ENCODE data around the gene EDAR.

The EDAR gene

DNA sequence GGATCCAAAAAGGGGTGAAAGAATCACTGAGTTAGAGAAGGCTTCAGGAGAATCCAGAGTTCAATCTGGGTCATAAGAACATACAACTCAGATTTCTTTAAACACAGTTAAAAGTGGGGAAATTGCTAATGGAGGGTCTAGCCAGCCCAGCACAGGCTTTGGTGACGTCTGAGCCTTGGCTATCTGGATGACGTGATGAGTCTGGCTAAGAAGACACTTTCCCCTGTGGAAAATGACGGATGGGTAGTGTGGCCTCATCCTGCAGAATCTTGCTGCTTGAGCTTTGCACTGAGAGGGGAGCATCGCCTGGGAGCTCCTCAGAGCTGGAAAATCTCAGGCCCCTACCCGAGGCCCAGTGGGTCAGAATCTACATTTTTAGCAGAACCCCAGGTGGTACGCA is 19.2 kb downstream of the EDAR start:
- no peak for DNase-seq (ENCODE audit: low read depth in 2 of 2, low spot score in 1 of 2)

DNA sequence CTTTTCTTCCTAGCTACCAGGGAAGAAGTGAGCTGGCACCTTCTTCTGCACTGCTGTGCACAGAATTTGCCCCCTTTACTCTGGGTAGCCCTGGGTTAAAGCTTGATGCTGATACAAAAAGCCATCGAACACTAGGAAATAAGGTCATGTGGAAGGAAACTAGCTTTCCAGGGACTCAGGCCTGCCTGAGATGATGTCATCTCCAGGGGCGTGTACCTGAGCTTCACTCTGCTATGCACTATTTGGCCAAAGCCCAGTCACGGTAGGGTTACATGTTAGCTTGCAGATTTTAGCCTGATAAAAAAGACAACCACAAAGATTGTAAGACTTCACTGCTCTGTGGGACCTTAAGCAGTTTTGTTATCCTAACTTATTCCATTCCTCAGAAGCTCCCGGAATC is 20.4 kb downstream of the EDAR start:
- DNase-seq (ENCODE audit: low read depth in 2 of 2, low spot score in 1 of 2) = no peak

DNA sequence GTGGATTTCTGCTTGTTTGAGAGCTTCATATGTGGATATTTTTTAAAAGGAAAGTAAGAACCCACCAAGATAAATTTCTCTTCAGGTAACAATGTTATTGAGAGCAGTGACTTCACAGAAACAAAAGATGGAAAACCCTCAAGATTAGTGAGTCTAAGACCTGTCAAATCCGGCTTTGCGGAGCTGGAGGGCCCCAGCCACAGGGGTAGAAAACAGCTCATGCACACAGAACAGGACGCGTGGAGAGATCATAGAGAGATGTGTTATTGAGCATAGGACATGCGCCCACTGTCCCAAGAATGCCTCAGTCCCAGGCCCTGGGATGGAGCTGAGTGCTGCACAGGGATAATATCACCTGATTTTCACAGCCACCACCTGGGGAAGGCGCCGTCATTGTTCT is 21.3 kb downstream of the EDAR start:
- DNase-seq (ENCODE audit: low read depth in 2 of 2, low spot score in 1 of 2) = no peak

GRCh38 chr2:108965540-108966289 is 23.3 kb downstream of the EDAR start:
- DNase-seq (ENCODE audit: low read depth in 2 of 2, low spot score in 1 of 2) = no peak

DNA sequence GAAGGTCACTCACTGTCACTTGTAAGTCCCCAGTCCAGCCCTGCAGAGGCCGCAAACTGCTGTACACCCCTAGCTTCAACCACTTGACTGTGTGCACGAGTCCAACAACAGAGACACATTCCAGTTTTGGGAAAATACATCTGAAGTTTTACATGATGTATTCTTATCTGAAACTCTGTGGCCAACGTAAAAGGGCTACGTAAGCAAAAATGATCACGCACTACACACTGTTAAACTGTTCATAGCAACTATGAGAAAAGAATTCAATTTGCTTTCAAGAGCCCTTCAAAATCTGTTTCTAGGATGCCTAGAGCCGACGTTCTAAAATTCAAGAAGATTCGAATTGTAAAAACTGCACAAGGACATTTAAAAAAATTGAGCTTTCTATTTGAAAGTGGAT is 26.0 kb downstream of the EDAR start:
- no peak for DNase-seq (ENCODE audit: low read depth in 2 of 2, low spot score in 1 of 2)

- DNase-seq (ENCODE audit: low read depth in 2 of 2, low spot score in 1 of 2) = no peak
Measured at GRCh38 chr2:108961796-108962195, 27.2 kb downstream of the EDAR start.

DNA sequence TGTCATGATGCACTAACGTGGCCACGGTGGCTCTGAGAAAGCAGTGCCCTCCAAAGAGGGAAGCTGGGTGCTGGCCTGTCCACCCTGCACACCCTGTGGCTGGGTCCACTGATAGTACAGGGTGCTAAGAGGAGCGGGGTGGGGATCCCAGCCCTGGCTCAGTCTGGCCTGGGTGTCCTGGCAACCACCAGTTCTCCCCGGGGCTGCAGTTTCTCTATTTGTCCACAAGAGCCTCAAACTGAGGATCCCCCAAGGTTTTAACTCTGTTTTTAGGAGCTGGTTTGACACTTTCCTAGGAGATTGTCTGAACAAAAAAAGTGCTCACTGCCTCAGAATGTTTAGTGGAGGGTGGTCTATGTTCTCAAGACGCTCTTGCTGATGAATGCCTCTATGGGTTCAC is 29.0 kb downstream of the EDAR start:
- DNase-seq (ENCODE audit: low read depth in 2 of 2, low spot score in 1 of 2) = no peak

- no peak for DNase-seq (ENCODE audit: low read depth in 2 of 2, low spot score in 1 of 2)
Measured at GRCh38 chr2:108959401-108959800, 29.6 kb downstream of the EDAR start.

GRCh38 chr2:108958632-108959341 is 30.2 kb downstream of the EDAR start:
- DNase-seq (ENCODE audit: low read depth in 2 of 2, low spot score in 1 of 2) = no peak

GRCh38 chr2:108958002-108958401 is 31.0 kb downstream of the EDAR start:
- no peak for DNase-seq (ENCODE audit: low read depth in 2 of 2, low spot score in 1 of 2)

DNA sequence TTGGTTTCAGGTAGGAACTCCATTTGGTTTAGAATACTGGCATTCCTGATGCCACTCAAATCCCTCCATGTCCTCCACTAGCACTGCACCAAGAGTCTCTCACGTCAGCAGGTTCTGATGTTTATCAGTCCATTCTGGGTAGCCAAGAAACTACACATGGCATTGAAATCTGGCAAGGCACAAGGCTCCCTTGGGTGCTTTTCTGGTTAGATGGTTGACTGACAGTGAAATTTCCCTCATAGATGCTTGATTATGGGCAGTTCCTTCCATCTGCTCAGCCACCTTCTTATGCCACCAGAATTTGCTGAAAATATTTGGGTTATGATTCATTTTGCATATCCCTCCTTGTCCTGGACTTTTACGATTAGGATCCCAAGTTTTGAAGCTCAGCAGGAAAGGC is 32.6 kb downstream of the EDAR start:
- no peak for DNase-seq (ENCODE audit: low read depth in 2 of 2, low spot score in 1 of 2)

DNA sequence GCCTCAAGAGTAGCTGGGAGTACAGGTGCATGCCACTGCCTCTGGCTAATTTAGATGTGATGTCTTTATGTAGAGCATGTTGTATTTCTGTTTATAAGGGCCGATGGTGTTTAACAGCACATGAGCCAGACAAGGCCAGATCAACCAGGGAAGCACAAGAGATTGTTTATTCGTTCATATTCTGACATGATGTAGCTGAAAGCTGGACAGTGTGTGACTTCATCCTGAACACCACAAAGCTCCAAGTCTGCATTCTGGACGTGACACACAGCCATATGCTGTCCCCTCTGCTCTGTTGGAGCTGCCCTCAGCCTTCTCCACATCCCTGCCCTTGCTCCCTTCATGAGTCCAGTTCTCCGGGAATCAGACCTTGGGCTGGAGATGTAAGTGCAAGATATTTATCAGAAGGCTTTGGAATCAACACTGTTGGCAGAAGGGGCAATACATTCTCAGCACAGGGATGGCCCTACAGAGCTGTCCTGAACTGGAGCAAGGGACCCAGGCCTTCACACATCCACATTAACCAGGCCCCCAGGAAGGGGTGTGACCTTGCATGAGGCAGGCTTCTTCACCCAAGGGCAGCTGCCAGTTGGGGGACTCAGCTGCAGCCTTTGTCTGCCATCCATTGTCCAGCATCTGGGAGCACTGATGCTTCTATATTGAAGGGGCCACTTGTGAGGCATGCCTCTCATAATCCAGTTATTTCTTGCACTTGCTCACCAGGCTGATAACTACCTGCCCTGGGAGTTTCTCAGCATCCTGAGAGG is 38.5 kb downstream of the EDAR start:
- no peak for DNase-seq (ENCODE audit: low read depth in 2 of 2, low spot score in 1 of 2)

DNA sequence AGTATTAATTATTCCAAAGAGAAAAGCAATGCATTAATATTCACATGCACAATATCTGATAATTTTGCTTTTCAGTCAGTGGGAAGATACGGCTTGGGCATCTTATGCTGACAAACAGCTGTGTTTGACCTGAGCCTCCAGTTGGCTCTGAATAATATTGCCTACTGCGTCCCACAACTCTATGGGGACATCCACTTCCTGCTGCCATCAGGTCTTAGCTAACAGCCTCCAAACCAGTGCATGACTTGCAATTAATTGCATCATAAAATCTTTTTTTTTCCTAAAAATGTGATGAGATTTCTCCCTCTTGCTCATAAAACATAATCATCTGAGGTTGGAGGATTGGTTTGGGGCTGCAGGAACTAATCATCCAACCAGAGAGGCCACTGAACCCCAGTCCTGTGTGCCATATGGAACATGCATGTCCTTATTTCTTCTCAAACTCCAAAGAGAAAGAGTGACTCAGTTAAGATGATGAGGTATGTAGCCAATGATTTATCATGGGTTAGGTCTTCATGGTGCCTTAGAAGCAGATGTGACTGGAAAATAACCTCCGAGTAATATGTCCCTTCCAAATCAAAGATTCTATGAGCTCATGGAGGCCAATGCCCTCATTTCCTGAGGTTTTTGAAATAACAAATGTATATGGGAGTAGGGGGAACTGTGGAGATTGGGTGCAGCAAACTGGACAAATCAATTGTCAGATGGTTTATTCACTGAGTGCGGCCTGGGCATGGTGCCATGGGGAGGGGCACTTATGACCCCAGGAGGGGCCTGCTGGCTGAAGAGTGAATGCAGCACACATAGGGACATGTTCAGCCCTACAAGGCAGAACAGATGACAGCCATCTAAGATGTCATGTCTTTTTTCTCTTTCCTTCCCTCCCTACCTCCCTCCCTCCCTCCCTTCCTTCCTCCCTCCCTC is 39.4 kb downstream of the EDAR start:
- no peak for DNase-seq (ENCODE audit: low read depth in 2 of 2, low spot score in 1 of 2)

- no peak for DNase-seq (ENCODE audit: low read depth in 2 of 2, low spot score in 1 of 2)
Measured at GRCh38 chr2:108947271-108947907, 41.6 kb downstream of the EDAR start.

- DNase-seq (ENCODE audit: low read depth in 2 of 2, low spot score in 1 of 2) = no peak
Measured at GRCh38 chr2:108946442-108946841, 42.6 kb downstream of the EDAR start.

DNA sequence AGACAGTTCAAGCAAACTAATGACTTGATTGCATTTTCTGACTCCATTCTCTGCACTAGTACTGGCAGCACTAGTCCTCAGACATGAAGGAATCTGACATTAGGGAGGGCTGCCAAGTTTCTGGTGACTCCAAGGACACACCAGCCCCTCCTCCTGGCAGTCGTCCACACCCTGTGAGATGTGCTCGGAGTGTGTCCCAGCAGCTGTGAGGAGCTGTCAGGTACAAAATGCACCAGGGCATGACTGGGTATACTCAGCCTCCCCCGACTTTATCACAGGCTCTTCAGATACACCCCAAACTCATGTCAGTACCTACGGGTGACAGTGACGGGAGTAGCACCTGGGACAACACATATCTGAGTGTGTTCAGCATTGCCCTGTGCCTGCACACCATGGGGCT is 43.1 kb downstream of the EDAR start:
- no peak for DNase-seq (ENCODE audit: low read depth in 2 of 2, low spot score in 1 of 2)

DNA sequence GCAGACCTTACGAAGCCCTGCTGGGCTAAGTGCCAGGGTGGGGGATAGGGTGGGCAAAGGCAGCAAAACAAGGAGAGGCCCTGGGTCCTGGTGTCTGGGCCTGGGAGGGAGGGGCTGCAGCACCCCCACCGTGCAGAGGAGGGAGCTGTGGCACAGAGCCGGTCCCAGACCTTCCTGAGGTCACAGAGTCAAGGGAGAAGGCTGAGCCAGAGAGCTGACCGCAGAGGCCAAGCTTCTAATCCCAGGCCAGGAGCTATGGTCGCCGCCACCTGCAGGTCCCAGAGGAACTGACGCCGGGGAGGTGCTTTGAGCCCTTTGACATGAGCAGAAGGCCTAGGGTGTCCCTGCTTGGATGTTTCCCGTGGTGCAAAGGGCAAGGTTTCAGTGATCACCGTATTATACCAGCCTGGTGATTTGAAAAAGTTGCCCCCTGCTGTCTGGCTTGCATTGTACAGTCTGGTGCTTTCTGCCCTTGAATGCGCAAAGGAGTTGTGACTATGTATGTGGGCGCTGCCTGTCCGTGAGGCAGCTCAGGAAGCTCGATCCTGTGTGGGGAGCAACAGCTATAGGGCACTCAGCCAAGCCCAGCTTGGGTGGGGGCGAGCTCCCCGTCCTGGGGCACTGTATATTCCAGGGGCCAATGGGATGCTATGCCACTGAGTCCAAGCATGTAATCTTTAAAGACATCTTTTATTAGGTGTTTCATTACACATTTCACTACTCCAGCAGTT is 44.3 kb downstream of the EDAR start:
- DNase-seq (ENCODE audit: low read depth in 2 of 2, low spot score in 1 of 2) = no peak

DNA sequence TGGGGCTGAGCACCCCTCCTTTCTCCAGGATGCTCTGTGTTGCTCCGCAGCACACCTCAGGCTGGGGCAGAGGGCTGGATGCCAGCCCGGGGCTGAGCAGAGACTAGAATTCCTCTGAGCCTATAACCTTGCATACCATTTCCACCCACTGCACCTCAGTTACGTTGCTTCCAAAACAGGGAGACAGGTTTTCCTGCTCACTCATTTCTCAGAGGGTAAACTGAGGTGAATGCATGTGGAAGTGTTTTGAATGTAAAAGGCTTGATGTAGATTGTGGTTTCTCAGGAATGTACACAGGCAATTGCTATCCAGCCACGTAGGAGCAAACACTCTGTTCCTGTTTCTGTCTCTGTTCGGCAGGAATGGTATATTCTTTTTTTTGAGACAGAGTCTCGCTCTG is 45.3 kb downstream of the EDAR start:
- DNase-seq (ENCODE audit: low read depth in 2 of 2, low spot score in 1 of 2) = no peak

- DNase-seq (ENCODE audit: low read depth in 2 of 2, low spot score in 1 of 2) = no peak
Measured at GRCh38 chr2:108942888-108943287, 46.1 kb downstream of the EDAR start.

All from stimulated activated CD8-positive, alpha-beta memory T cell treated with anti-CD3 and anti-CD28 coated beads, Interleukin-4, amount 100 ng/mL, for 4 hours (primary cell).